Activated B cell treated with CpG ODN at 0.5 μM for 24 hours (primary cell): ENCODE measurements around the gene RANGRF. TPM values are rescaled to one million over a fixed set of nuclear protein-coding genes. Genes with fewer than 3 reads are reported as not detected.

Source experiments
- ATAC-seq: fragments of 200-7000 bp; cut with Tn5 transposase; one replicate; pipeline ENCODE4 v1.10.0; 2021; ENCODE audit warnings: low read depth, mild to moderate bottlenecking, moderate library complexity
- CTCF ChIA-PET: fragments of 350-600 bp; sonication (Branson Sonifier 250); formaldehyde crosslinking; loops from one replicate; lab custom pipeline; 2021; ENCODE audit warnings: antibody characterized with exemption; lab: Charles Lee
- POLR2A ChIA-PET: fragments of 350-600 bp; sonication (Branson Sonifier 250); formaldehyde crosslinking; loops from one replicate; lab custom pipeline; 2021; ENCODE audit warnings: antibody characterized with exemption; lab: Charles Lee
- DNase-seq: peaks from one replicate; pipeline ENCODE4 v3.0.0; 2022
- H3K27ac Mint-ChIP-seq: one replicate; pipeline ENCODE4 v1.8.0; 2020; ENCODE audit warnings: mixed read lengths
- H3K27me3 Mint-ChIP-seq: one replicate; pipeline ENCODE4 v1.8.0; 2021; ENCODE audit warnings: mixed read lengths
- H3K36me3 Mint-ChIP-seq: one replicate; pipeline ENCODE4 v1.8.0; 2021; ENCODE audit warnings: low read depth, mixed read lengths
- H3K4me1 Mint-ChIP-seq: one replicate; pipeline ENCODE4 v1.8.0; 2021; ENCODE audit warnings: mixed read lengths
- H3K4me3 Mint-ChIP-seq: one replicate; pipeline ENCODE4 v1.8.0; 2020; ENCODE audit warnings: mild to moderate bottlenecking, mixed read lengths
- H3K9me3 Mint-ChIP-seq: one replicate; pipeline ENCODE4 v1.8.0; 2020; ENCODE audit warnings: mixed read lengths
- intact Hi-C: fragments of 100-400 bp; cut with micrococcal nuclease; formaldehyde crosslinking; loops from one replicate; pipeline ENCODE4 v1.15.1; 2024
- total RNA-seq: library from RNA; stranded (reverse); gene quantifications from 2 replicates; pipeline ENCODE4 v1.2.3, GENCODE V29; 2022
- TF ChIP-seq, protein P1 (sequence below): fragments of 200-600 bp; IDR thresholded peaks from one replicate; pipeline ENCODE4 v1.8.0; 2022; ENCODE audit warnings: antibody characterized with exemption, mild to moderate bottlenecking

The RANGRF gene
- total RNA-seq, 1 donor from 2014 or later, result 50.1 TPM

DNA sequence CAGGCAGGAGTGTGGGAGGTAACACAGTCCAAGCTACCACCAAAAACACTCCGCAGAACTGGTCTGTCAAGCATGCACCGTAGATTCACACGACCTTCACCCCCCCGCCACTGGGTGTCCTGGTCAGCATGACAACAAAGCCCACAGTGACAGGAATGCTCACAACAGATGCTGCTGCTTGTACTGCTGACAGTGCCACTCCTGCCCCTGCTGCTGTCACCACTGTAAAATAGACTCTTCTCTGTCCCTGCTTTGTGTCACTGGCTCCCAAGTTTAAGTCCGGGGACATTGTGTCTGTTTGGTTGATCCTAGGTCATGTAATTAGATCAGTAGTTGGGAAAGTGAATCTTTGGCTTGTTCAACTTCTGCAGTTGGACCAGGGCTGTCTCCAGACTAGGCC is 44.2 kb downstream of the RANGRF start:
- intact Hi-C loops, result no loop called here
- ChIA-PET POLR2A (no interaction called here), CTCF (no interaction called here)
- ATAC-seq (no peak), DNase-seq (no peak)
- Mint-ChIP-seq H3K27me3 (peaks cover 20% of the 10 kb centered on the region), H3K36me3 (no peaks in the 10 kb centered on the region), H3K4me1 (peaks cover under 1% of the 10 kb centered on the region), H3K4me3 (no peak overlapping the region), H3K27ac (no peak overlapping the region), H3K9me3 (no peaks in the 10 kb centered on the region)
- TF ChIP-seq, protein P1, sequence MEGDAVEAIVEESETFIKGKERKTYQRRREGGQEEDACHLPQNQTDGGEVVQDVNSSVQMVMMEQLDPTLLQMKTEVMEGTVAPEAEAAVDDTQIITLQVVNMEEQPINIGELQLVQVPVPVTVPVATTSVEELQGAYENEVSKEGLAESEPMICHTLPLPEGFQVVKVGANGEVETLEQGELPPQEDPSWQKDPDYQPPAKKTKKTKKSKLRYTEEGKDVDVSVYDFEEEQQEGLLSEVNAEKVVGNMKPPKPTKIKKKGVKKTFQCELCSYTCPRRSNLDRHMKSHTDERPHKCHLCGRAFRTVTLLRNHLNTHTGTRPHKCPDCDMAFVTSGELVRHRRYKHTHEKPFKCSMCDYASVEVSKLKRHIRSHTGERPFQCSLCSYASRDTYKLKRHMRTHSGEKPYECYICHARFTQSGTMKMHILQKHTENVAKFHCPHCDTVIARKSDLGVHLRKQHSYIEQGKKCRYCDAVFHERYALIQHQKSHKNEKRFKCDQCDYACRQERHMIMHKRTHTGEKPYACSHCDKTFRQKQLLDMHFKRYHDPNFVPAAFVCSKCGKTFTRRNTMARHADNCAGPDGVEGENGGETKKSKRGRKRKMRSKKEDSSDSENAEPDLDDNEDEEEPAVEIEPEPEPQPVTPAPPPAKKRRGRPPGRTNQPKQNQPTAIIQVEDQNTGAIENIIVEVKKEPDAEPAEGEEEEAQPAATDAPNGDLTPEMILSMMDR, result no peak

DNA sequence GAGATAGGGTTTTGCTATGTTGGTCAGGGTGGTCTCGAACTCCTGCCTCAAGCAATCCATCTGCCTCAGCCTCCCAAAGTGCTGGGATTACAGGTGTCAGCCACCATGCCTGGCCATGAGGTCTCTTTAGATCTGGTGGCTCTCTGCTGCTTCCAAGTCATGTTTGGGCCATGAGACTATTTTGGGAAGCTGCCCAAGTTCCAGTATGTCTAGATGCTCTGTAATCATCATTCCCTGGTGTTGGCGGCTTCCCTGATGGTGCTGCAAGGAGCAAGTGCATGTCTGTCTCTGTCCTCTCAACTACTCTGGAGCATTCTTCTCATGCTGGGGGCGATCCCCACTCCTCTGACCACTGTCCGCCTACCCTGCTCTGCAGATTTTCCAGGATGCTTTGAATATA is 44.8 kb downstream of the RANGRF start:
- CTCF ChIA-PET, result no interaction called here
- no peak overlapping the region for H3K27ac Mint-ChIP-seq
- no peaks in the 10 kb centered on the region for H3K9me3 Mint-ChIP-seq

DNA sequence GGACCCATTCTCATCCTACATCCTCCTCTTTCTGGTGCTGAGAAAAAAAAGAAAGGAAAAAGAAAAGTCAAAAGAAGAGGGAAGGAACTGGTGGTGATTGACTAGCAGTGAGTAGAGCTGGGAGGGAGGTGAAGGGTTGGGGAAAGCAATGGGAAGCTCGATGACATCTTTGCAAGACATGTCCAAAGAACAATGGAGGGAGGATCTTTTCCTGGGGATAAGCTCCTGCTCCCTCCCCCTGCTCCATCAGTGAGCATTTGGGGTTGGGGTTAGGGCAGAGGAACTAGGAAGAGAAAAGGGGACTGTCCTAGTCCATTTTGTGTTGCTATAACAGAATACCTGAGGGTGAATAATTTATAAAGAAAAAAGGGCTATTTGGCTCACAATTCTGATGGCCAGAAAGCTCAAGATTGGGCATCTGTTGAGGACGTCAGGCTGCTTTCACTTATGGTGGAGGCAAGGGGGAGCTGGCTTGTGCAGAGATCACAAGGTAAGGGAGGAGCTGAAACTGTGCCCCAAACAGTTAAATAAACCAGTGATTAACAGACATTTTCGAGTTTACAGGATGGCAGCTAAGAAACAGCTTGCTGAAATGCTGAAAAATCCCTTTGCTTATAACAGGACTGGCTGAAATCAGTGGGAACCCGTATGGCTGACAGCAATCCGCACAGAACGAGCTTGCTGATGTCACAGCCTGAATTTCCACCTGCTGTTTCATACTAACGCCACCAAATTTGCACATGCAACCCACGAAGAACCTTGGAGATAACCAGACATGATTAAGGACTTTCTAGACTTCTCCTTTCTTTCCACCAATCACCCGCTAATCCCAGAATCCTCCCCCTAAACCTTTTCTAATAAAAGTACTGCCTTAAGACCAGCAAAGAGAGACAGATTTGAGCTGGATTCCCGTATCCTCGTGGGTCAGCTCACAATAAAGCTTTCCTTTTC is 49.6 kb downstream of the RANGRF start:
- no peaks in the 10 kb centered on the region for H3K9me3 Mint-ChIP-seq
- intact Hi-C loops, result no loop called here
- ChIA-PET CTCF (no interaction called here), POLR2A (interaction anchor here (0.5 to 1.0 kb wide), 2 partner anchors 29 to 39 kb away, joined by 3 to 4 read pairs; partner anchors contain the start of gene KRABD2)
- no peaks in the 10 kb centered on the region for H3K36me3 Mint-ChIP-seq
- H3K27me3 Mint-ChIP-seq, result peaks cover 3% of the 10 kb centered on the region
- peaks cover 8% of the 10 kb centered on the region for H3K4me1 Mint-ChIP-seq
- no peak for DNase-seq
- TF ChIP-seq, protein P1, result no peak
- no peak for ATAC-seq
- H3K27ac Mint-ChIP-seq, result no peak overlapping the region
- no peak overlapping the region for H3K4me3 Mint-ChIP-seq

More for the DNA sequence above, 44.8 kb downstream of the RANGRF start:
- TF ChIP-seq, protein P1, result no peak
- Mint-ChIP-seq H3K36me3 (no peaks in the 10 kb centered on the region), H3K4me1 (peaks cover 6% of the 10 kb centered on the region), H3K4me3 (no peak overlapping the region), H3K27me3 (peaks cover 15% of the 10 kb centered on the region)
- intact Hi-C loops, result no loop called here
- no peak for DNase-seq
- ATAC-seq, result no peak
- POLR2A ChIA-PET, result no interaction called here

DNA sequence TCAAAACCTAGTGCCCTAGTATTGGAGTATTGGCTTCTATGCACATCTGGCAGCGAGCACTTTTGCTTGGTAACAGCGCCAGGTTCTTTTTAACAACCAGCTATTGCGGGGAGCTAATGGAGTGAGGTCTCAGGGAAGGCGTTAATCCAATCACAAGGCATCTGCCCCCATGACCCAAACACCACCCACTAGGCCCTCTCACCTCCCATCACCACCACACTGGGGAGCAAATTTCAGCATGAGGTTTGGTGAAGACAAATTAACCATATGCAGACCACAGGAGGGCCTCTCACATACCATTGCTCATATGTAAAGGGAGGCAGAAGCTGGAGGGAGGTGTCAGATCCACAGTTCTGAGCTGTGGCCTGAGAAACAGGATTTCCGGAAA is 50.3 kb downstream of the RANGRF start:
- Mint-ChIP-seq H3K4me3 (no peak overlapping the region), H3K27ac (no peak overlapping the region), H3K36me3 (no peaks in the 10 kb centered on the region), H3K9me3 (no peaks in the 10 kb centered on the region), H3K4me1 (peaks cover 8% of the 10 kb centered on the region), H3K27me3 (peaks cover 3% of the 10 kb centered on the region)
- intact Hi-C loops, result no loop called here
- ATAC-seq, result no peak
- CTCF ChIA-PET, result no interaction called here
- POLR2A ChIA-PET, result interaction anchor here (1.0 kb wide), 1 partner anchor 38 kb away, joined by 3 read pairs; the partner anchor contains the start of gene KRABD2
- TF ChIP-seq, protein P1, result no peak
- DNase-seq, result no peak

DNA sequence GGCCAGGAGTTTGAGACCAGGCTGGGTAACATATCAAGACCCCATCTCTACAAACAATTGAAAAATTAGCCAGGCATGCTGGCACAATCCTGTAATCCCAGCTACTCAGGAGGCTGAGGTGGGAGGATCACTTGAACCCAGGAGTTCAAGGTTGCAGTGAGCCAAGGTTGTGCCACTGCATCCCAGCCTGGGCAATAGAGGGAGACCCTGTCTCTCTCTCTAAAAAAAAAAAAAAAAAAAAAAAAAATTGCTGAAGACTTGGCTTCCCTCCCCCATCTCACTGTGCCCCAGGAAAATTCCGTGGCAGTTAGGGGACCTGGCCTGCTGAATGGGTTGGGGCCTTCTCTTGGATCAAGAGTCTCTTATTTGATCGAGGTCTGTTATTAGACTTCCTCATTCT is 51.1 kb downstream of the RANGRF start, which contains the start of gene ODF4:
Gene ODF4 (plus strand): TSS at position 301 of the 400 bp plus-strand sequence. CDS start 212 bp downstream, outside the sequence.
- DNase-seq (no peak), ATAC-seq (no peak)
- Mint-ChIP-seq H3K9me3 (no peaks in the 10 kb centered on the region), H3K36me3 (no peaks in the 10 kb centered on the region), H3K4me1 (peaks cover 8% of the 10 kb centered on the region), H3K27ac (no peak within 1 kb of the TSS), H3K27me3 (peaks cover 6% of the 10 kb centered on the region), H3K4me3 (no peak within 1 kb of the TSS)
- TF ChIP-seq, protein P1, result no peak
- intact Hi-C loops, result no loop called here
- POLR2A ChIA-PET, result no interaction called here
- CTCF ChIA-PET, result no interaction called here
